Measurements from ENCODE around the gene PLEKHO1. TPM values are rescaled to one million over a fixed set of nuclear protein-coding genes. Genes with fewer than 3 reads are reported as not detected.
"Not testable (repeated sequence)": the region's sequence is repeated elsewhere in the genome, so short reads cannot be mapped to it uniquely, and the experiment has no call there.

Gene PLEKHO1
- total RNA-seq, 3 donors from 2014 or later (not counting 1 experiment from before 2014, with no cell fraction given) = 53.3 to 73.8 (median 64.6) TPM

GRCh38 chr1:150127464-150127863 is 22.3 kb upstream of the PLEKHO1 start:
- Histone ChIP-seq H3K27ac (ENCODE audit: low read length) (no peak overlapping the region), H3K4me1 (ENCODE audit: control insufficient read depth, insufficient read depth, low read length) (no peaks in the 10 kb centered on the region), H3K9me3 (ENCODE audit: control insufficient read depth, insufficient read depth, low read length) (no peaks in the 10 kb centered on the region), H3K36me3 (ENCODE audit: control insufficient read depth, insufficient read depth, low read length) (no peaks in the 10 kb centered on the region), H3K27me3 (ENCODE audit: control insufficient read depth, insufficient read depth, low read length) (no peaks in the 10 kb centered on the region), H3K4me3 (ENCODE audit: low read length) (no peak overlapping the region)
- TF ChIP-seq CTCF (IDR thresholded peaks at IDR 0.05) = no peak
- DNase-seq = no peak
- no peak overlapping the region for H3K4me3 Mint-ChIP-seq
- H3K27ac Mint-ChIP-seq = no peak overlapping the region
- H3K36me3 Mint-ChIP-seq = no peaks in the 10 kb centered on the region
- H3K4me1 Mint-ChIP-seq = no peaks in the 10 kb centered on the region
- H3K27me3 Mint-ChIP-seq (ENCODE audit: low read depth in 2 of 2) = no peaks in the 10 kb centered on the region
- H3K9me3 Mint-ChIP-seq = no peaks in the 10 kb centered on the region
- ATAC-seq = no peak
- intact Hi-C loops (cut with micrococcal nuclease) = no loop called here

- DNase-seq = no peak
- Mint-ChIP-seq H3K27me3 (ENCODE audit: low read depth in 2 of 2) (no peaks in the 10 kb centered on the region), H3K9me3 (no peaks in the 10 kb centered on the region), H3K4me3 (no peak overlapping the region), H3K27ac (no peak overlapping the region), H3K36me3 (no peaks in the 10 kb centered on the region), H3K4me1 (no peaks in the 10 kb centered on the region)
- H3K27me3 ChIP-seq (ENCODE audit: control insufficient read depth, insufficient read depth, low read length) = no peaks in the 10 kb centered on the region
- H3K9me3 ChIP-seq (ENCODE audit: control insufficient read depth, insufficient read depth, low read length) = no peaks in the 10 kb centered on the region
- no peak overlapping the region for H3K4me3 ChIP-seq (ENCODE audit: low read length)
- ATAC-seq = no peak
- intact Hi-C loops (cut with micrococcal nuclease) = no loop called here
- WGBS (ENCODE audit: insufficient coverage) = 92% methylated on average over 7 of the region's 7 CpGs
- H3K27ac ChIP-seq (ENCODE audit: low read length) = no peak overlapping the region
- TF ChIP-seq CTCF (IDR thresholded peaks at IDR 0.05) = no peak
- H3K4me1 ChIP-seq (ENCODE audit: control insufficient read depth, insufficient read depth, low read length) = no peaks in the 10 kb centered on the region
- no peaks in the 10 kb centered on the region for H3K36me3 ChIP-seq (ENCODE audit: control insufficient read depth, insufficient read depth, low read length)
These were observed 21.8 kb upstream of the PLEKHO1 start for GRCh38 chr1:150127868-150128267.

- H3K36me3 ChIP-seq (ENCODE audit: control insufficient read depth, insufficient read depth, low read length) = peaks cover 2% of the 10 kb centered on the region
- Mint-ChIP-seq H3K27me3 (ENCODE audit: low read depth in 2 of 2) (no peaks in the 10 kb centered on the region), H3K4me3 (no peak overlapping the region), H3K9me3 (no peaks in the 10 kb centered on the region), H3K4me1 (no peaks in the 10 kb centered on the region), H3K27ac (no peak overlapping the region), H3K36me3 (no peaks in the 10 kb centered on the region)
- no peaks in the 10 kb centered on the region for H3K4me1 ChIP-seq (ENCODE audit: control insufficient read depth, insufficient read depth, low read length)
- no peak for TF ChIP-seq CTCF (IDR thresholded peaks at IDR 0.05)
- no peak overlapping the region for H3K4me3 ChIP-seq (ENCODE audit: low read length)
- intact Hi-C loops (cut with micrococcal nuclease) = no loop called here
- no peak for DNase-seq
- no peaks in the 10 kb centered on the region for H3K27me3 ChIP-seq (ENCODE audit: control insufficient read depth, insufficient read depth, low read length)
- no peak overlapping the region for H3K27ac ChIP-seq (ENCODE audit: low read length)
- H3K9me3 ChIP-seq (ENCODE audit: control insufficient read depth, insufficient read depth, low read length) = no peaks in the 10 kb centered on the region
- 100% methylated on average over 1 of the region's 1 CpG for WGBS (ENCODE audit: insufficient coverage)
- no peak for ATAC-seq
These were observed 17.3 kb upstream of the PLEKHO1 start for GRCh38 chr1:150132372-150132771.

- Histone ChIP-seq H3K27ac (ENCODE audit: low read length) (no peak overlapping the region), H3K27me3 (ENCODE audit: control insufficient read depth, insufficient read depth, low read length) (no peaks in the 10 kb centered on the region), H3K36me3 (ENCODE audit: control insufficient read depth, insufficient read depth, low read length) (peaks cover 2% of the 10 kb centered on the region), H3K4me1 (ENCODE audit: control insufficient read depth, insufficient read depth, low read length) (no peaks in the 10 kb centered on the region), H3K9me3 (ENCODE audit: control insufficient read depth, insufficient read depth, low read length) (no peaks in the 10 kb centered on the region), H3K4me3 (ENCODE audit: low read length) (no peak overlapping the region)
- Mint-ChIP-seq H3K9me3 (no peaks in the 10 kb centered on the region), H3K27me3 (ENCODE audit: low read depth in 2 of 2) (no peaks in the 10 kb centered on the region), H3K27ac (no peak overlapping the region), H3K4me3 (no peak overlapping the region), H3K36me3 (no peaks in the 10 kb centered on the region), H3K4me1 (no peaks in the 10 kb centered on the region)
- intact Hi-C loops (cut with micrococcal nuclease) = no loop called here
- ATAC-seq = no peak
- no peak for TF ChIP-seq CTCF (IDR thresholded peaks at IDR 0.05)
- no CpG with 5 or more reads among the region's 1 CpG for WGBS (ENCODE audit: insufficient coverage)
- no peak for DNase-seq
These were observed 15.2 kb upstream of the PLEKHO1 start for GRCh38 chr1:150134537-150134936.

GRCh38 chr1:150135400-150135799 is 14.3 kb upstream of the PLEKHO1 start:
- intact Hi-C loops (cut with micrococcal nuclease); H3K27me3 Mint-ChIP-seq (ENCODE audit: low read depth in 2 of 2); H3K4me1 ChIP-seq (ENCODE audit: control insufficient read depth, insufficient read depth, low read length); H3K9me3 Mint-ChIP-seq; H3K27ac Mint-ChIP-seq; H3K27ac ChIP-seq (ENCODE audit: low read length); ATAC-seq; H3K27me3 ChIP-seq (ENCODE audit: control insufficient read depth, insufficient read depth, low read length); H3K36me3 ChIP-seq (ENCODE audit: control insufficient read depth, insufficient read depth, low read length); H3K36me3 Mint-ChIP-seq; H3K9me3 ChIP-seq (ENCODE audit: control insufficient read depth, insufficient read depth, low read length); H3K4me3 Mint-ChIP-seq; DNase-seq; H3K4me3 ChIP-seq (ENCODE audit: low read length); H3K4me1 Mint-ChIP-seq: not testable (repeated sequence)
- WGBS (ENCODE audit: insufficient coverage) = 97% methylated on average over 6 of the region's 6 CpGs
